GM19372 (cell line): ENCODE results near the gene MYRIP.
"Not testable (repeated sequence)": the region's sequence is repeated elsewhere in the genome, so short reads cannot be mapped to it uniquely, and the experiment has no call there.

ENCODE experiments used
- ATAC-seq: cut with Tn5 transposase; IDR thresholded peaks from one replicate; pipeline ENCODE4 v1.9.1; 2021; ENCODE audit warnings: mild to moderate bottlenecking, low read depth, moderate library complexity; ENCODE audit not compliant: unreplicated experiment

MYRIP gene

GRCh38 chr3:40255532-40255931 lies 446.1 kb downstream of the MYRIP start:
- no peak for ATAC-seq

- ATAC-seq = no peak
Measured at GRCh38 chr3:40258064-40258463, 448.7 kb downstream of the MYRIP start.

DNA sequence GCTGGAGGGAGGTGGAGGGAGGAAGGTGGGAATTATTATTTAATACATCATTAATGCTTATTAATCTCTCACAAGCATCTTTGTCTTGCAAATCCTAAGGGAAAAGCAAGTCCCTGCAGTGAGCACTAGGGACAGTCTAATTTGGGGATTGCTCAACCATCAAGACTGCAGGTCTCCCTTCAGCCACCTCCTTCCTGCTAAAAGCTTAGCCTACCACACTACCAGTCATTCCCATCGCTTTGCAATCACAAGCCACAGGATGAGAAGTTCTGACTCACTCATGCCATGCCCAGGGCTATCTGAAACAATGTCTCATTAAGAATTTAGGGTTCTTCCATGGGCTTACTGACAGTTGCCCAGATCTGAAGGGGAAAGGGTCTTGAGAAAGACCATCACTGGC lies 449.1 kb downstream of the MYRIP start:
- ATAC-seq = no peak

GRCh38 chr3:40262331-40262730 lies 452.9 kb downstream of the MYRIP start:
- ATAC-seq = no peak

- no peak for ATAC-seq
Measured at GRCh38 chr3:40264451-40264850, 455.0 kb downstream of the MYRIP start.

- no peak for ATAC-seq
Measured at GRCh38 chr3:40265181-40265580, 455.8 kb downstream of the MYRIP start.

- no peak for ATAC-seq
Measured at GRCh38 chr3:40267937-40268724, 458.7 kb downstream of the MYRIP start.

GRCh38 chr3:40268802-40269524 lies 459.6 kb downstream of the MYRIP start:
- ATAC-seq = no peak

GRCh38 chr3:40278791-40279190 lies 469.4 kb downstream of the MYRIP start:
- ATAC-seq = no peak

DNA sequence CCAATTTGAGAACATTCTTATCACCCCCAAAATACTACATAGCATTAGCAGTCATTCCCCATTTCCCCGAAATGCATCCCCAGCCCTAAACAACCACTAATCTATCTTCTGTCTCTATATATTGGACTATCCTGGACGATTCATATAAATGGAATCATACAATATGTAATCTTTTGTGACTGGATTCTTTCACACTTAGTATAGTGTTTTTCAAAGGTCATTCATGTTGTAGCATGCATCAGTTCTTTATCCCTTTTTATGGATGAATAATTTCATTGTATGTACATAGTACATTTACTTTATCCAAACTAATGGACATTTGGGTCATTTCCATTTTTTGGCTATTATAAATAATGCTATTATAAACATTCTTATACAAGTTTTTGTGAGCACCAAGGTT lies 472.6 kb downstream of the MYRIP start:
- no peak for ATAC-seq

DNA sequence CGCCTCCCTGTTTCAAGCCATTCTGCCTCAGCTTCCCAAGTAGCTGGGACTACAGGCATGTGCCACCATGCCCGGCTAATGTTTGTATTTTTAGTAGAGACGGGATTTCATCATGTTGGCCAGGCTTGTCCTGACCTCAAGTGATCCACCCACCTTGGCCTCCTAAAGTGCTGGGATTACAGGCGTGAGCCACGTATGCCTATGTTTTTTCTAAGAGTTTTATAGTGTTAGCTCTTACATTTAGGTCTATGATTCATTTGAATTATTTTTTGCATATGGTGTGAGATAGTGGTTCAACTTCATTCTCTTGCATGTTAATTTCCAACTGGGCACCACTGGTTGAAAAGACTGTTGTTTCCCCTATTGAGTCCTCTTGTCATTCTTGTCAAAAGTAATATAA lies 473.6 kb downstream of the MYRIP start:
- ATAC-seq = not testable (repeated sequence)

- no peak for ATAC-seq
Measured at GRCh38 chr3:40287248-40287647, 477.8 kb downstream of the MYRIP start.

DNA sequence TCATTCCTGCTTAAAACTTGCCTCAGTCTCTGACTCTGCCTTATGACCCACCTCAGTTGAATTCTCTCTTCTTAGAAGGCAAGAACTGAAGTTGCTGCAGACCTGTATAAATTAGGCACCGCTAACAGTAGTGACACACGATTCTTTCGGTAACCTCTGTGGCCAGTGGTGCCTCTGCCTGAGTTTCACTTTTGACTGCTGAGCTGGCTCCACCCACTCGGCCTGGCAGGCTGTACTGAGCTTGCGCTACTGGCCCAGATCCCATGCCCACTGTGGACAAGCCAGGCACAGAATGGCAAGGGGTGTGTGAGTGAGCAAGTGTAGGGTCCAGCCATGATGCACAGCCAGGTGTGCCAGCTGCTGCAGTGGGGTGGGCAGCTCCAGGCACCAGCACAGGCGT lies 481.0 kb downstream of the MYRIP start:
- ATAC-seq = no peak

DNA sequence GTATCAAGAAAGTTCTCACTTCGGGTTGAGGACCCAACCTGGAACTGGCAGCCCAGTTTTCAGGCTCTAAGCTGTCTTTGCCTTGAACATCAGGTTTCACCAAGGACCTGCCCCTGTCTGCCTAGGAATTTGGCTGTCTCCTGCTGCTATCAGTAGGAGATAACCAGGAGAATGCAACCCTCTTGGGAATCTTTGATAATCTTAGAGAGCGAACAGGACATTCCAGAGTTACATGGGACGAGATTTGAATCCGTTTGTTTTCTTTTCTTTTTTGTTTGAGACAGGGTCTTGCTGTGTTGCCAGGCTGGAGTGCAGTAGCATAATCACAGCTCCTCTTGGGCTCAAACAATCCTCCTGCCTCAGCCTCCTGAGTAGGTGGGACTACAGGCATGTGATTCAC lies 482.1 kb downstream of the MYRIP start:
- no peak for ATAC-seq

- ATAC-seq = no peak
Measured at GRCh38 chr3:40292637-40293349, 483.4 kb downstream of the MYRIP start.

DNA sequence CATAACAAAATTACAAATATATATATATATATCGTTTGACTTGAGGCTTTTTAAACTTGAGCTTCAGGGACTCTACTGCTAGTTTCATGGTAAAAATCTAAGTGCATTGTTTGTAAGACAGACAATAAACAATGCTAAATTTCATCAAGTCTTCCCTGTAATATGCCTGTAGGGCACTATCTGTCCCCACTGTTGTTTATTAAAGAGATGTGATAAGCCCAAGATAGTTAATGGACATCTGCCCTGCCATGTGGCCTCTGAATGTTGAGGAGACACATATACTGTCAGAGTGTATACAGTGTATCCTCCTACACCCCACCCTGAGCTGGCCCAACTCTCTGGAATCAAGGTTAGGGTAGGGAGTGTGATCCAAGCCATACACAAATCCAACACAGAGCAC lies 485.0 kb downstream of the MYRIP start:
- ATAC-seq = no peak

GRCh38 chr3:40298075-40298474 lies 488.7 kb downstream of the MYRIP start:
- no peak for ATAC-seq

DNA sequence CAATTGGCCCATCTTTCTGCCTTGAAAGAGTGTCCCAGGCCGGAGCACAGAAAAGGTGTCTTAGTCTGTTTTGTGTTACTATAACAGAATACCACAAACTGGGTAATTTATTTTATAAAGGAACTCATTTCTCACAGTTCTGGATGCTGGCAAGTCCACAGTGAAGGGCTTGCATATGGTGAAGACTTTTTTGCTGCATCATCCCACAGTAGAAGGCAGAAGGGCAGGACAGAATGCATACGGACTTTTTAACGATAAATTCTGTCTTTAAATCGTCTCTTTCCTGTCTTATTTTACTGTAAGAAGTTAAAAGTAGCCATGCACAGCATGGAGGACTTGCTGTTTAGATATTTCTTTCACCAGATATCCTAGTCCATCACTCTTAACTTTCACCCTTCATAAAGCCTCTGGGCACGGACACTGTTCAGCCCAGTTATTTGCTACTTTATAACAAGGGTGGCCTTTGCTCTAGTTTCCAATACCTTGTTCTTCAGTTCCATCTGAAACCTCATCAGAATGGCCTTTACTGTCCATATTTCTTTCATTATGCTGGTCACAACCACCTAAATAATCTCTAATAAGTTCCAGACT lies 489.8 kb downstream of the MYRIP start:
- no peak for ATAC-seq

- no peak for ATAC-seq
Measured at GRCh38 chr3:40299721-40300335, 490.4 kb downstream of the MYRIP start.

GRCh38 chr3:40302784-40303183 lies 493.4 kb downstream of the MYRIP start:
- no peak for ATAC-seq

GRCh38 chr3:40304352-40304751 lies 494.9 kb downstream of the MYRIP start:
- no peak for ATAC-seq
